Measurements from ENCODE around the gene CD52. TPM values are rescaled to one million over a fixed set of nuclear protein-coding genes. Genes with fewer than 3 reads are reported as not detected.

CD52 gene
- total RNA-seq, 1 experiment from 2014 or later = 2.0 TPM

- TF ChIP-seq, protein P1, sequence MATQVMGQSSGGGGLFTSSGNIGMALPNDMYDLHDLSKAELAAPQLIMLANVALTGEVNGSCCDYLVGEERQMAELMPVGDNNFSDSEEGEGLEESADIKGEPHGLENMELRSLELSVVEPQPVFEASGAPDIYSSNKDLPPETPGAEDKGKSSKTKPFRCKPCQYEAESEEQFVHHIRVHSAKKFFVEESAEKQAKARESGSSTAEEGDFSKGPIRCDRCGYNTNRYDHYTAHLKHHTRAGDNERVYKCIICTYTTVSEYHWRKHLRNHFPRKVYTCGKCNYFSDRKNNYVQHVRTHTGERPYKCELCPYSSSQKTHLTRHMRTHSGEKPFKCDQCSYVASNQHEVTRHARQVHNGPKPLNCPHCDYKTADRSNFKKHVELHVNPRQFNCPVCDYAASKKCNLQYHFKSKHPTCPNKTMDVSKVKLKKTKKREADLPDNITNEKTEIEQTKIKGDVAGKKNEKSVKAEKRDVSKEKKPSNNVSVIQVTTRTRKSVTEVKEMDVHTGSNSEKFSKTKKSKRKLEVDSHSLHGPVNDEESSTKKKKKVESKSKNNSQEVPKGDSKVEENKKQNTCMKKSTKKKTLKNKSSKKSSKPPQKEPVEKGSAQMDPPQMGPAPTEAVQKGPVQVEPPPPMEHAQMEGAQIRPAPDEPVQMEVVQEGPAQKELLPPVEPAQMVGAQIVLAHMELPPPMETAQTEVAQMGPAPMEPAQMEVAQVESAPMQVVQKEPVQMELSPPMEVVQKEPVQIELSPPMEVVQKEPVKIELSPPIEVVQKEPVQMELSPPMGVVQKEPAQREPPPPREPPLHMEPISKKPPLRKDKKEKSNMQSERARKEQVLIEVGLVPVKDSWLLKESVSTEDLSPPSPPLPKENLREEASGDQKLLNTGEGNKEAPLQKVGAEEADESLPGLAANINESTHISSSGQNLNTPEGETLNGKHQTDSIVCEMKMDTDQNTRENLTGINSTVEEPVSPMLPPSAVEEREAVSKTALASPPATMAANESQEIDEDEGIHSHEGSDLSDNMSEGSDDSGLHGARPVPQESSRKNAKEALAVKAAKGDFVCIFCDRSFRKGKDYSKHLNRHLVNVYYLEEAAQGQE (IDR thresholded peaks at IDR 0.05; ENCODE audit: low read depth) = no peak
- TF ChIP-seq MAX (IDR thresholded peaks at IDR 0.05) = no peak
- no peak for TF ChIP-seq FOSL1 (IDR thresholded peaks at IDR 0.05; ENCODE audit: low read depth)
- TF ChIP-seq RAD21 (IDR thresholded peaks at IDR 0.05; ENCODE audit: low read depth) = no peak
- TF ChIP-seq YY1 (IDR thresholded peaks at IDR 0.05; ENCODE audit: extremely low read depth, insufficient replicate concordance, low read depth, low read length) = no peak
- TF ChIP-seq ELF1 (IDR thresholded peaks at IDR 0.05; ENCODE audit: borderline replicate concordance, low read depth) = no peak
- TF ChIP-seq POLR2A (IDR thresholded peaks at IDR 0.05; ENCODE audit: borderline replicate concordance, extremely low read depth, insufficient read depth, insufficient read length) = no peak
Observed at GRCh38 chr1:26315874-26316850, 1.6 kb upstream of the CD52 start (continued).

- Histone ChIP-seq H3K4me1 (ENCODE audit: control insufficient read depth in 1 of 2, insufficient read depth in 2 of 2, low read length in 2 of 2) (peaks cover 5 to 16% of the 10 kb centered on the region in 2 experiments; a peak in 3 of 4 replicates), H3K27me3 (ENCODE audit: insufficient read depth, low read length) (no peaks in the 10 kb centered on the region; the same call in 1 of the 2 replicates), H3K9ac (ENCODE audit: low read length) (no peak overlapping the region), H4K20me1 (ENCODE audit: insufficient read depth) (no peaks in the 10 kb centered on the region), H3K36me3 (ENCODE audit: control insufficient read depth in 1 of 2, insufficient read depth in 2 of 2, low read length in 2 of 2) (0 out of 4 replicates have a peak, but pooled peaks cover 0 to under 1% of the 10 kb centered on the region in 2 experiments), H3K4me2 (ENCODE audit: low read length) (no peak overlapping the region), H3K79me2 (ENCODE audit: insufficient read depth, low read length) (no peaks in the 10 kb centered on the region), H2AFZ (ENCODE audit: low read depth, low read length, poor library complexity, severe bottlenecking) (no peak overlapping the region), H3K9me2 (ENCODE audit: insufficient read depth) (no peaks in the 10 kb centered on the region), H3K27ac (ENCODE audit: low read depth, low read length) (no peak overlapping the region), H3K4me3 (replicated peaks in 1 of 2; ENCODE audit: low read depth in 1 of 2, low read length in 2 of 2) (no peak overlapping the region), H3K9me3 (ENCODE audit: control insufficient read depth in 1 of 2, insufficient read depth in 1 of 2, low read depth in 1 of 2, low read length in 2 of 2) (no peaks in the 10 kb centered on the region)
- CTCF ChIA-PET = interaction anchor here (2.0 kb wide), 1 partner anchor 32 kb away, joined by 6 read pairs; no protein-coding TSS in a partner anchor
- POLR2A ChIA-PET = no interaction called here
- ATAC-seq = no peak
- no peak for DNase-seq (ENCODE audit: low read depth, low spot score)
- no TSS peak for BruUV-seq (replicated peaks)
- RAD21 ChIA-PET (ENCODE audit: low non-redundant PET in 1 of 2, low total read pairs in 2 of 2, uncharacterized antibody in 2 of 2, unreplicated experiment in 2 of 2) = no interaction called here
- intact Hi-C loops (cut with micrococcal nuclease) = no loop called here
- no peak for TF ChIP-seq ZNF274 (IDR thresholded peaks at IDR 0.05; ENCODE audit: low read depth, low read length)
- TF ChIP-seq, protein P1 (IDR thresholded peaks at IDR 0.05; ENCODE audit: low read depth) = no peak
- TF ChIP-seq CBX3 (IDR thresholded peaks at IDR 0.05; ENCODE audit: low read depth) = no peak
- no peak for TF ChIP-seq TCF7L2 (IDR thresholded peaks at IDR 0.05; ENCODE audit: borderline replicate concordance, extremely low read depth, insufficient read depth, insufficient read length)
- no peak for TF ChIP-seq POLR2A (IDR thresholded peaks at IDR 0.05; ENCODE audit: borderline replicate concordance, extremely low read depth, insufficient read depth, insufficient read length)
- TF ChIP-seq ZBTB33 (IDR thresholded peaks at IDR 0.05; ENCODE audit: extremely low read depth, insufficient replicate concordance, low read length) = no peak
- no peak for TF ChIP-seq EZH2phosphoT487 (IDR thresholded peaks at IDR 0.05; ENCODE audit: borderline replicate concordance)
Observed at GRCh38 chr1:26317146-26317545, 612 bp upstream of the CD52 start.
